ENCODE measurements around the gene PPP1R13L. TPM values are rescaled to one million over a fixed set of nuclear protein-coding genes. Genes with fewer than 3 reads are reported as not detected.
A peak's percentile ranks its signal among the peaks of the same experiment; 100 is the strongest.
"Not testable (repeated sequence)": the region's sequence is repeated elsewhere in the genome, so short reads cannot be mapped to it uniquely, and the experiment has no call there.

PPP1R13L gene
- total RNA-seq, 1 donor: 2.8 TPM

- H3K4me3 ChIP-seq (ENCODE audit: low read depth, low read length): no peak overlapping the region
- DNase-seq (ENCODE audit: low read depth): no peak
- TF ChIP-seq, protein P1, sequence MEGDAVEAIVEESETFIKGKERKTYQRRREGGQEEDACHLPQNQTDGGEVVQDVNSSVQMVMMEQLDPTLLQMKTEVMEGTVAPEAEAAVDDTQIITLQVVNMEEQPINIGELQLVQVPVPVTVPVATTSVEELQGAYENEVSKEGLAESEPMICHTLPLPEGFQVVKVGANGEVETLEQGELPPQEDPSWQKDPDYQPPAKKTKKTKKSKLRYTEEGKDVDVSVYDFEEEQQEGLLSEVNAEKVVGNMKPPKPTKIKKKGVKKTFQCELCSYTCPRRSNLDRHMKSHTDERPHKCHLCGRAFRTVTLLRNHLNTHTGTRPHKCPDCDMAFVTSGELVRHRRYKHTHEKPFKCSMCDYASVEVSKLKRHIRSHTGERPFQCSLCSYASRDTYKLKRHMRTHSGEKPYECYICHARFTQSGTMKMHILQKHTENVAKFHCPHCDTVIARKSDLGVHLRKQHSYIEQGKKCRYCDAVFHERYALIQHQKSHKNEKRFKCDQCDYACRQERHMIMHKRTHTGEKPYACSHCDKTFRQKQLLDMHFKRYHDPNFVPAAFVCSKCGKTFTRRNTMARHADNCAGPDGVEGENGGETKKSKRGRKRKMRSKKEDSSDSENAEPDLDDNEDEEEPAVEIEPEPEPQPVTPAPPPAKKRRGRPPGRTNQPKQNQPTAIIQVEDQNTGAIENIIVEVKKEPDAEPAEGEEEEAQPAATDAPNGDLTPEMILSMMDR (IDR thresholded peaks at IDR 0.05; ENCODE audit: insufficient read depth, low read length): no peak
Measured at GRCh38 chr19:45414468-45414867, 9.6 kb upstream of the PPP1R13L start.

DNA sequence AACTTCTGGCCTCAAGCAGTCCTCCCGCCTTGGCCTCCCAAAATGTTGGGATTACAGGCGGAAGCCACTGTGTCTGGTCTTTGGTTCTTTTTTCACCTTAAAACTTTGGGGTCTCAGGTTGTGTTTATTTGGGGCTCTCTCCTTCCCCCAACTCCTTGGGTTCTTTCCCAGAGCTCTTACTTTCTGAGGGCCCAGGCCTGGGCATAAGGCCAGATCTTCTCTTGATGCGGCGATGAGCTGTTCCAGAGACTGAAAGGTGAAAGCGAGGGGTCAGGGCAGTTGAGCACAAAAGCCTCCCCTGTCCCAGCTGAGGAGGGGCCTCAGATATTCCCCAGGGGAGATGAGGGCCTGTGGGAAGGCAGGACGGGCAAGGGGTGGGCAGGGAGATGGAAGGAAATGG lies 8.6 kb upstream of the PPP1R13L start:
- no peak overlapping the region for H3K4me3 ChIP-seq (ENCODE audit: low read depth, low read length)
- TF ChIP-seq, protein P1 (IDR thresholded peaks at IDR 0.05; ENCODE audit: insufficient read depth, low read length): no peak
- no peak for DNase-seq (ENCODE audit: low read depth)

DNA sequence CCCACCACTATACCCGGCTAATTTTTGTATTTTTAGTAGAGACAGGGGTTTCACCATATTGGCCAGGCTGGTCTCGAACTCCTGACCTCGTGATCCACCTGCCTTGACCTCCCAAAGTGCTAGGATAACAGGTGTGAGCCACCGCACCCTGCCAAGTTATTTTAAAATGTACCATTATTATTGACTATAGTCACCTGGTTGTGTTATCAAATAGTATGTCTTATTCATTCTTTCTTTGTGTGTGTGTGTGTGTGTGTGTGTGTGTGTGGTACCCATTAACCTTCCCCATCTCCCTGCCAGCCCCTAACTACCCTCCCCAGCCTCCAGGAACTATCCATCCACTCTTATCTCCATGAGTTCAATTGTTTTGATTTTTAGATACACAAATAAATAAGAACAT lies 5.5 kb upstream of the PPP1R13L start:
- not testable (repeated sequence) for H3K4me3 ChIP-seq (ENCODE audit: low read depth, low read length); DNase-seq (ENCODE audit: low read depth)

DNA sequence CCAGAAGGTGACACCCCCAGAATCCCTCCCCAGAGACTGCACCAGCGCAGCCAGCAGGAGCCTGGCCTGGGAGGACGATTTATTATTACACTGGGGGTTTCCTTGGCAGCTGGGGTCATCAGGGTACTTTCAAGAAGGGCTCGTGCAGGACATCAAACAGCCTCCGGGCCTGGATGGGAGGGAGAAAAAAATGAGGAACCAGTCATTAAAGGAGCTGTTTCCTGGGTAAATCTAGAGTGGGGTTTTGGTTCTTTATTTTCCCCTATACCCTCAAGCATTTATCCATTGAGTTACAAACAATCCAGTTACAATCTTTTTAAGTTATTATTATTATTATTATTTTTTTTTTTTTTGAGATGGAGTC lies 4.7 kb upstream of the PPP1R13L start:
- no peak overlapping the region for H3K4me3 ChIP-seq (ENCODE audit: low read depth, low read length)
- DNase-seq (ENCODE audit: low read depth): no peak
- TF ChIP-seq, protein P1 (IDR thresholded peaks at IDR 0.05; ENCODE audit: insufficient read depth, low read length): no peak

GRCh38 chr19:45408830-45409556 lies 4.1 kb upstream of the PPP1R13L start:
- H3K4me3 ChIP-seq (ENCODE audit: low read depth, low read length): no peak overlapping the region
- TF ChIP-seq, protein P1 (IDR thresholded peaks at IDR 0.05; ENCODE audit: insufficient read depth, low read length): no peak
- no peak for DNase-seq (ENCODE audit: low read depth)

DNA sequence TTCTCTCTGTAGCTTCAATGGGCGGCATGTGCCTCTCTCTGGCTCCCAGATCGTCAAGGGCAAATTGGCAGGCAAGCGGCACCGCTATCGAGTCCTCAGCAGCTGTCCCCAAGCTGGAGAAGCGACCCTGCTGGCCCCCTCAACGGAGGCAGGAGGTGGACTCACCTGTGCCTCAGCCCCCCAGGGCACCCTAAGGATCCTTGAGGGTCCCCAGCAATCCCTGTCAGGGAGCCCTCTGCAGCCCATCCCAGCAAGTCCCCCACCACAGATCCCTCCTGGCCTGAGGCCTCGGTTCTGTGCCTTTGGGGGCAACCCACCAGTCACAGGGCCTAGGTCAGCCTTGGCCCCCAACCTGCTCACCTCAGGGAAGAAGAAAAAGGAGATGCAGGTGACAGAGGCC lies 3.3 kb upstream of the PPP1R13L start:
- TF ChIP-seq, protein P1 (IDR thresholded peaks at IDR 0.05; ENCODE audit: insufficient read depth, low read length): no peak
- no peak for DNase-seq (ENCODE audit: low read depth)
- H3K4me3 ChIP-seq (ENCODE audit: low read depth, low read length): no peak overlapping the region

GRCh38 chr19:45407585-45407984 lies 2.7 kb upstream of the PPP1R13L start:
- peak overlapping the region; percentile 95 for H3K4me3 ChIP-seq (ENCODE audit: low read depth, low read length)
- DNase-seq (ENCODE audit: low read depth): not testable (repeated sequence)

DNA sequence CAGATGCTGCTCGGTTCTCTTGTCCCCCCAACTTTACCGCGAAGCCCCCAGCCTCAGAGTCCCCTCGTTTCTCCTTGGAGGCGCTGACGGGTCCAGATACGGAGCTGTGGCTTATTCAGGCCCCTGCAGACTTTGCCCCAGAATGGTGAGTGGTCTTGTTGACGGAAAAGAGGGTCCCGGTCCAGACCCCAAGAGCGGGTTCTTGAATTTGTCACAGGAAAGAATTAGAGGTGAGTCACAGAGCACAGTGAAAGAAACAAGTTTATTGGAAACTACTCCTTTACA lies 2.2 kb upstream of the PPP1R13L start:
- DNase-seq (ENCODE audit: low read depth): no peak
- TF ChIP-seq, protein P1 (IDR thresholded peaks at IDR 0.05; ENCODE audit: insufficient read depth, low read length): no peak
- peak overlapping the region; percentile 95 for H3K4me3 ChIP-seq (ENCODE audit: low read depth, low read length)
